Right lung (tissue), 10 donors: ENCODE results near the gene UNC45A. TPM values are rescaled to one million over a fixed set of nuclear protein-coding genes. Genes with fewer than 3 reads are reported as not detected.
"Not testable (repeated sequence)": the region's sequence is repeated elsewhere in the genome, so short reads cannot be mapped to it uniquely, and the experiment has no call there.

Experiments
- DNase-seq, 2 donors: peaks; one replicate each; pipeline ENCODE4 v3.0.0-alpha.2; 2013
- long read RNA-seq, 8 donors: transcript quantifications; one replicate each; lab custom pipeline, GENCODE V29; 2026
- polyA plus RNA-seq, 5 donors: library from polyadenylated mRNA; unstranded; fragments of 120-200 nt; gene quantifications; one replicate each; pipeline versions ENCODE4 v1.2.1 to v1.2.3, GENCODE V29; 2013; ENCODE audit warnings: inconsistent platforms in 1 of 5, low replicate concordance in 1 of 5; ENCODE audit not compliant: insufficient read length in 5 of 5, insufficient read depth in 1 of 5

The UNC45A gene, protein sequence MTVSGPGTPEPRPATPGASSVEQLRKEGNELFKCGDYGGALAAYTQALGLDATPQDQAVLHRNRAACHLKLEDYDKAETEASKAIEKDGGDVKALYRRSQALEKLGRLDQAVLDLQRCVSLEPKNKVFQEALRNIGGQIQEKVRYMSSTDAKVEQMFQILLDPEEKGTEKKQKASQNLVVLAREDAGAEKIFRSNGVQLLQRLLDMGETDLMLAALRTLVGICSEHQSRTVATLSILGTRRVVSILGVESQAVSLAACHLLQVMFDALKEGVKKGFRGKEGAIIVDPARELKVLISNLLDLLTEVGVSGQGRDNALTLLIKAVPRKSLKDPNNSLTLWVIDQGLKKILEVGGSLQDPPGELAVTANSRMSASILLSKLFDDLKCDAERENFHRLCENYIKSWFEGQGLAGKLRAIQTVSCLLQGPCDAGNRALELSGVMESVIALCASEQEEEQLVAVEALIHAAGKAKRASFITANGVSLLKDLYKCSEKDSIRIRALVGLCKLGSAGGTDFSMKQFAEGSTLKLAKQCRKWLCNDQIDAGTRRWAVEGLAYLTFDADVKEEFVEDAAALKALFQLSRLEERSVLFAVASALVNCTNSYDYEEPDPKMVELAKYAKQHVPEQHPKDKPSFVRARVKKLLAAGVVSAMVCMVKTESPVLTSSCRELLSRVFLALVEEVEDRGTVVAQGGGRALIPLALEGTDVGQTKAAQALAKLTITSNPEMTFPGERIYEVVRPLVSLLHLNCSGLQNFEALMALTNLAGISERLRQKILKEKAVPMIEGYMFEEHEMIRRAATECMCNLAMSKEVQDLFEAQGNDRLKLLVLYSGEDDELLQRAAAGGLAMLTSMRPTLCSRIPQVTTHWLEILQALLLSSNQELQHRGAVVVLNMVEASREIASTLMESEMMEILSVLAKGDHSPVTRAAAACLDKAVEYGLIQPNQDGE
- polyA plus RNA-seq: 10 to 100 TPM; 52.6 to 72.5 (median 68.3) TPM
- long read RNA-seq, donor 1, transcript UNC45A-202 (20 exons, 3,252 nt): major isoform, 5 of 39 reads
- long read RNA-seq, donor 1, partial matches to known transcripts: 34 of 39 reads
- long read RNA-seq, donor 1, other reads (novel, unspliced or antisense): 0 of 39 reads
- long read RNA-seq, donor 2, partial matches to known transcripts: 25 of 29 reads
- long read RNA-seq, donor 2, other reads (novel, unspliced or antisense): 0 of 29 reads
- long read RNA-seq, donor 3, transcript UNC45A-202 (20 exons, 3,252 nt): major isoform, 5 of 10 reads
- long read RNA-seq, donor 3, partial matches to known transcripts: 5 of 10 reads
- long read RNA-seq, donor 3, other reads (novel, unspliced or antisense): 0 of 10 reads
- long read RNA-seq, donor 4, partial matches to known transcripts: 20 of 23 reads
- long read RNA-seq, donor 4, other reads (novel, unspliced or antisense): 0 of 23 reads
- long read RNA-seq, donor 5, partial matches to known transcripts: 11 of 12 reads
- long read RNA-seq, donor 5, other reads (novel, unspliced or antisense): 0 of 12 reads
- long read RNA-seq, donor 6, transcript UNC45A-202 (20 exons, 3,252 nt): major isoform, 11 of 50 reads
- long read RNA-seq, donor 6, partial matches to known transcripts: 39 of 50 reads
- long read RNA-seq, donor 6, other reads (novel, unspliced or antisense): 0 of 50 reads
- long read RNA-seq, donor 7, partial matches to known transcripts: 31 of 32 reads
- long read RNA-seq, donor 7, other reads (novel, unspliced or antisense): 0 of 32 reads
- long read RNA-seq, donor 8, partial matches to known transcripts: 0 of 1 reads
- long read RNA-seq, donor 8, other reads (novel, unspliced or antisense): 0 of 1 reads

DNA sequence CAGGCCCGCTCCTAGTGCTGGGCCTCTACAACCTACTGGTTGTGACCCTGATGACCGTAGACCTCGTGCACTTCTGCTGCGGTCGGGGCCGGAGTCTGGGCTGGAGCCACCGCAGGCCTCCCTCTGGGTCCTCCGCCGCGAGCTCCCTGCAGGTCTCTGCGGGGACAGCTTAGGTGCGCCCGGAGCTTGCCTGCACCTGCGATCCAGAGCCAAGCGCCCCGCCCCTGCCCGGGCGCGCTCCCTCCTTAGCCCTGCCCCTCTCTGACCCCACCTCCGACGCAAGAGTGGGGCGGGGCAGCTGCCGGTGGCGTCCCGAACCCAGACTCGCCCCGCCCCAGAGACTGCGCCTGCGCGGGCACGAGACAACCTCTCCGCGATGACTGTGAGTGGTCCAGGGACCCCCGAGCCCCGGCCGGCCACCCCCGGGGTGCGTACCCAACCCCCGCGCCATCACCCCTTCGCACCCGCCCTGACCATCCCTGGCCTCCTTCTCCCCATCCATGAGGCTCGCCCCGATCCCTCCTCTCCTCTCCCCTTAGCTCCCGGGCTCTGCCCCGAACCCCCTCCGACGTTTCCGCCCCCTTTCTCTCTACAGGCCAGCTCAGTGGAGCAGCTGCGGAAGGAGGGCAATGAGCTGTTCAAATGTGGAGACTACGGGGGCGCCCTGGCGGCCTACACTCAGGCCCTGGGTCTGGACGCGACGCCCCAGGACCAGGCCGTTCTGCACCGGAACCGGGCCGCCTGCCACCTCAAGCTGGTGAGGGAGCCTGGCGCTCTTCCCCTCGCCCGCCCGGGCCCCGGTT is at the start of gene UNC45A:
Gene UNC45A, plus strand, starts transcription at position 337 of the 803 bp plus-strand sequence. Its CDS starts 40 bp downstream, at position 377.
- DNase-seq: peak; percentile 88 to 89

DNA sequence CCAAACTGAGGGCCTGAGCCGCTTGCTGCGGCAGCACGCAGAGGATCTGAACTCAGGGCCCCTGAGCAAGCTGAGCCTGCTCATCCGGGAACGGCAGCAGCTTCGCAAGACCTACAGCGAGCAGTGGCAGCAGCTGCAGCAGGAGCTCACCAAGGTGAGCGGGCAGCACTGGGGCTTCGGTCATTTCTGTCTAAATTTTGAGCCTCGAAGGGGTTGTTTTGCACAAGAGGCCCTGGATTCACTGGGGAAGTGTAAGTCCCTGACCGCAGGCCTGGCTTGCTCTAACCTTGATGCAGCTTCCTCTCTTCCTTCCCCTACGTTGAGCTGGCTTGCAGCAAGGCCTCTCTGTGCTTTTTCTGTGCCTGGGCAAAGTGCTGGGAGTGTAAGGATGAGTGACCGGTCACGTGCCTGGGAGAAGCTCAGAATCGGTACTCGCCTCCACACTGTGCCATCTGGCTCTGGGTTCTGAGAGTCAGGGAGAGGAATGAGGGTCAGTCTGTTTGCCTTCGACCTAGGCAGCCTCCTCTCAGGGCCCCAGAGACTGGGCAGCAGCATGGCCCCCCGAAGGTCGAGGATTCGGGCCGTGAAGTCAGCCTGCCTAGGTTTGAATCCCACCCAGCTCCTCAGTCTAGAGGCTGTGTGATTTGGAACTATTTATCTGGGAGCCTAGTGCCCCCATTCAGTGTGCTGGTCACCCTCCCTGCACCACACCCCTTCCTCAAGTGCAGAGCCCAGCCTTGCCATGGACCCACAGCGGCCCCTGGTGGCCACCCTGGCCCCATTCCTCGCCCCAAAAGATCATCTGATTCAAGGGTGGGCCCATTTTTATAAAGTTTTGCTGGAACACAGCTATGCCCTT is 49.4 kb upstream of the UNC45A start:
- peak in 1 of 2 donors; percentile 69 for DNase-seq

DNA sequence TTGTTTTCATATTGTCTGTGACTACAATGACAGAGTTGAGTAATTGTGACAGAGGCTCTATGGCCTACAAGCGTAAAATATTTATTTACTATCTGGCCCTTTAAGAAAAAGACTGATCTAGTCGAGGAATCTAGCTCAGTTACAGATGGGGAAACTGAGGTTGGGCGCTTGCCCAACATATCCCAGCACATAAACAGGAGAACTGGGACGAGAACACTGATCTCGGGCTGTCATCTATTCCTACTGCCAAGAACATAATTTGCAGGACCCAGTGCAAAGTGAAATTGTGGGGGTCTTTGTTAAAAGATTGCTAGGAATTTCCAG is 48.8 kb upstream of the UNC45A start:
- no peak for DNase-seq

DNA sequence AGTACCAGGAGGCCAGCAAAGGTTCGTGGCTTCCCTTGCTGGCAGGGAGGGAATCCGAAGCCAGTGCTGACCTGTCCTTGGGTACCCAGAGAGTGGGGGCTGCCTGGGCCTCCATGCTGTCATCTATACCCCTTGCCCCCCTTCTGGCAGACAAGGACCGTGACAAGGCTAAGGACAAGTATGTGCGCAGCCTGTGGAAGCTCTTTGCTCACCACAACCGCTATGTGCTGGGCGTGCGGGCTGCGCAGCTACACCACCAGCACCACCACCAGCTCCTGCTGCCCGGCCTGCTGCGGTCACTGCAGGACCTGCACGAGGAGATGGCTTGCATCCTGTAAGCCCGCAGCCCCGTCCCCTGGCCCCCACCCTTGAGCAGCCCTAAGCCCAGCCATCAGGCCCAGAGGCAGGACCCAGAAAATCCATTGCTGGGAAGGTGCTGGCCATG is 48.0 kb upstream of the UNC45A start:
- no peak for DNase-seq

DNA sequence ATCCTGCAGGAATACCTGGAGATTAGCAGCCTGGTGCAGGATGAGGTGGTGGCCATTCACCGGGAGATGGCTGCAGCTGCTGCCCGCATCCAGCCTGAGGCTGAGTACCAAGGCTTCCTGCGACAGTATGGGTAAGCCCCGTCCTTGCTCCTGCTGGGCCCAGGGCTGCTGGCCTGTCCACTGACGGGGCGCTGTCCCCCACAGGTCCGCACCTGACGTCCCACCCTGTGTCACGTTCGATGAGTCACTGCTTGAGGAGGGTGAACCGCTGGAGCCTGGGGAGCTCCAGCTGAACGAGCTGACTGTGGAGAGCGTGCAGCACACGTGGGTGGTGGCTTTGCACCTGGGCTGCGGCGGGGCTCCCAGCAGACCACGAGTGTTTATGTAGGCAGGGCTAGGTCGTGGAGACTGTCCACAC is 45.8 kb upstream of the UNC45A start:
- DNase-seq: no peak

DNA sequence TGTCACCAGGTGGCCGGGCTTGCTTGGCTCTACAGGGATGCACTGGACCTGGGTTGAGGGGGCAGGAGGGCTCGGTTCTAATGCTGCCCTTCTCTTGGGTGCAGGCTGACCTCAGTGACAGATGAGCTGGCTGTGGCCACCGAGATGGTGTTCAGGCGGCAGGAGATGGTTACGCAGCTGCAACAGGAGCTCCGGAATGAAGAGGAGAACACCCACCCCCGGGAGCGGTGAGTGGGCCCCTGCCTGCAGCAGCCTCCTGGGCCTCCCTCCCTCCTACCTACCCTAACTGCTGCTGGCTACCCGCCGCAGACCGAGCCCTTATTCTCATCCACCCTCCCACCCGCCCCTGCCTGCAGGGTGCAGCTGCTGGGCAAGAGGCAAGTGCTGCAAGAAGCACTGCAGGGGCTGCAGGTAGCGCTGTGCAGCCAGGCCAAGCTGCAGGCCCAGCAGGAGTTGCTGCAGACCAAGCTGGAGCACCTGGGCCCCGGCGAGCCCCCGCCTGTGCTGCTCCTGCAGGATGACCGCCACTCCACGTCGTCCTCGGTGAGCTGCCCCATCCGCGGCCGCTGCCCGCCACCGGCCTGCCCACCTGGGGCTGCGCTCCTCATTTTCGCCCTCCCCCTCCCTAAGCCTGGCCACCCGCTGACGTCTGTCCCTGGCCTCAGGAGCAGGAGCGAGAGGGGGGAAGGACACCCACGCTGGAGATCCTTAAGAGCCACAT is 45.2 kb upstream of the UNC45A start:
- DNase-seq: no peak

DNA sequence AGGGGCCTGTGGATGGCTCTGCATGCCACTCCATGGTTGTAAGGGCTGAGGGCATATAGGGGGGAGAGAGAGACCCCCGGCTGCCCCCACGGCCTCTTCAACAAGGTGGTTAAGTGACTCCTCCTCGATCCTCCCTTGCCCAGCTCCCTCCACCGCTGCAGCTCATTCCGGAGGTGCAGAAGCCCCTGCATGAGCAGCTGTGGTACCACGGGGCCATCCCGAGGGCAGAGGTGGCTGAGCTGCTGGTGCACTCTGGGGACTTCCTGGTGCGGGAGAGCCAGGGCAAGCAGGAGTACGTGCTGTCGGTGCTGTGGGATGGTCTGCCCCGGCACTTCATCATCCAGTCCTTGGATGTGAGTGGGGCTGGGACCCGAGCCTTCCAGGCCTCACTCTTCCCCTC is 44.2 kb upstream of the UNC45A start:
- DNase-seq: no peak

DNA sequence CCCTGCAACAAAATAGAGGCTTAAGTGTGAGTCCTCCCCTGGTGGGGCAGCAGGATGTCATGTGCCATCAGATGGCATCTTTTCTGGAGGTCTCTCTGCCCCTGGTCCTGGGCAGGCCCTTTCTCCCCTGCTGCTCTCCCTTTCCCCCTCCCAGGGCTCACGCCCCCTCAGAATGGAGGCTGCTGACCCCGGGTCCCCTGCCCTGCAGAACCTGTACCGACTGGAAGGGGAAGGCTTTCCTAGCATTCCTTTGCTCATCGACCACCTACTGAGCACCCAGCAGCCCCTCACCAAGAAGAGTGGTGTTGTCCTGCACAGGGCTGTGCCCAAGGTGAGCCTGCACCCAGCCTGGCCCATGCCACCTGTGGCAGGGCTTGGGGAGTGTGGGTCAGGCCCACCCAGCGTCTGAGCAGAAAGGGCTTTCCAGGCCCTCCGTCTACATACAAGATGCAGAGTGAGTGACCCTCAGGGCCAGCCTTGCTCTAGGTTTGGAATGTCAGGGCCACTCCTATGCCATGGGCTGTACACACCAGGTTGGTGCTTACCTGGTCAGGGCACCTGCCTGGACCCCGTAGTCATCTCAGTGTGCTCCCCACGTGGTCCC is 43.6 kb upstream of the UNC45A start:
- DNase-seq: no peak

DNA sequence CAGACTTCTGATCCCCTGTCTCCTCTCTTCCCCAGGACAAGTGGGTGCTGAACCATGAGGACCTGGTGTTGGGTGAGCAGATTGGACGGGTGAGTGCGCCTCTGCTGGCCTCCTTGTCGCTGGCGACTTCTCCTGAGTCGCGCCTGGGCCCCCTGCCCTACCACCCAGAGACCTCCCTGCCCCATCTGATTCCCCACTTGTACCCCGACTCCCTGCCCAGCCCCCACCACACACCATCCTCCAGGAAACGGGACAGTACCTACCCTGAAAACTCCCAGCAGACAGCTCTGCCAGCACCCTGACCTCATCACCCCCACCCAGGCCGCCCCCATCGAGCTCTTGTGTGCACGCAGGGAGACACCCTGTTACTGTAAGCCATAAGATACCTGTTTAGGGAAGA is 43.1 kb upstream of the UNC45A start:
- no peak for DNase-seq

DNA sequence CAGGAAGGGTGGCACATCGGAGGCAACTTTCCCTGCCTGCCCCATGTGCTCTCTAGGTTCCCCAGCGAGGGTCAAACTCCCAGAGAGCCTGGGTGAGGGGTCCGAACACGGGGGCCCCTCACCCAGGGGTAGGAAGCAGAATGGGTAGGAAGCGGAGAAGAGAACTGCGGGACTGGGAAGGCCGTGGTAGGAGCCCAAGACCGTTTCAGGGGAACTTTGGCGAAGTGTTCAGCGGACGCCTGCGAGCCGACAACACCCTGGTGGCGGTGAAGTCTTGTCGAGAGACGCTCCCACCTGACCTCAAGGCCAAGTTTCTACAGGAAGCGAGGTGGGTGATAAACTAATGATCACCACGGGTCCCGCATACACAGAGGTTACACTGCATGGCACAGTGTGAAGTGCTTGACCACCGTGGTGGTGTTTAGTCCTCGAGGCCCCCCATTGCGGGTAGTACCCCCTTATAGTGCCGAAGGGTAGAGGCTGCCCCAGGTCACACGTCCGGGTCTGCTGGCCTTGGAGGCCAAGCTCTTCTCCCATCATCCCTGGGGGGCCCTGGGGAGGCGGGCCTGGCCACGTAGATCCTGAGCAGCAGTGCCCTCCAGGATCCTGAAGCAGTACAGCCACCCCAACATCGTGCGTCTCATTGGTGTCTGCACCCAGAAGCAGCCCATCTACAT is 42.4 kb upstream of the UNC45A start:
- DNase-seq: no peak

DNA sequence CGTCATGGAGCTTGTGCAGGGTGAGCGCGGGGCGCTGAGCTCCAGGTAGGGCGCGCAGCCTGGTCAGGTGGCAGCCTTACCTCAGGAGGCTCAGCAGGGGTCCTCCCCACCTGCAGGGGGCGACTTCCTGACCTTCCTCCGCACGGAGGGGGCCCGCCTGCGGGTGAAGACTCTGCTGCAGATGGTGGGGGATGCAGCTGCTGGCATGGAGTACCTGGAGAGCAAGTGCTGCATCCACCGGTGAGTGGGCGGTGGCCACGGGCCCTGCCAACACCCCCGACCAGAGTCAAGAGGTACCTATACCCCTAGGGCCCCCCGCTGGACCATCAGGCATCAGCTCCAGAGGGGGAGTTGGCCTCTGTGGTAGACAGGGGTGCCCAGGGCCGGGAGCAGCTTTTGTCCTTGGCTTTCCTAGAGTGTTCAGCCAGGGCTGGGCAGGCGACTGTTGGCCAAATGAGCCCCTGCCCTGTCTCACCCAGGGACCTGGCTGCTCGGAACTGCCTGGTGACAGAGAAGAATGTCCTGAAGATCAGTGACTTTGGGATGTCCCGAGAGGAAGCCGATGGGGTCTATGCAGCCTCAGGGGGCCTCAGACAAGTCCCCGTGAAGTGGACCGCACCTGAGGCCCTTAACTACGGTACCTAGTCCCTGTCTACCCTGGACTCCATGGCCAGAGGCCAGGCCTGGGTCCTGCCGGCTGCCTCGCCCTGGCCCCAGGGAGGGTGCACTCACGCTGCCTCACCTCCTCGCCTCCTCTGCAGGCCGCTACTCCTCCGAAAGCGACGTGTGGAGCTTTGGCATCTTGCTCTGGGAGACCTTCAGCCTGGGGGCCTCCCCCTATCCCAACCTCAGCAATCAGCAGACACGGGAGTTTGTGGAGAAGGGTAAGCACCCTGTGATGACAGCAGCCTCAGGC is 41.7 kb upstream of the UNC45A start:
- DNase-seq: no peak

DNA sequence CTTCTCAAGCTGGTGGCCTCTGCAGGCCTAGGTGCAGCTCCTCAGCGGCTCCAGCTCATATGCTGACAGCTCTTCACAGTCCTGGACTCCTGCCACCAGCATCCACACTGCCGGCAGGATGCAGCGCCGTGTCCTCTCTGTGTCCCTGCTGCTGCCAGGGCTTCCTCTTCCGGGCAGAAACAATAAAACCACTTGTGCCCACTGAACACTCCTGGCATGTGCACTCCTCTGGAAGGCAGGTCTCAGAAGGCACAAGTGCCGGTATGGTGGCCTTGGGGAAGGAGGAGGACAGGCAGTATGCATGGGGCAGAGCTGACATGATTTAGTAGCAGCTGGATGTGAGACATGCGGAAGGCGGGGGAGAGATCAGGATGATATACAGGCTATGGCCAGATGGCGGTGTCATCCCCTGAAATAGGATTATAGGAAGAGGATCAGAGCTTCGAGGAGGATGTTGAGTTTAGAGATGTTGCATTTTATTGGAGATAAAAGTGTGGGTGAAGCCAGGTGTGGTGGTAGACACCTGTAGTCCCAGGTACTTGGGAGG is 39.4 kb upstream of the UNC45A start:
- no peak for DNase-seq

DNA sequence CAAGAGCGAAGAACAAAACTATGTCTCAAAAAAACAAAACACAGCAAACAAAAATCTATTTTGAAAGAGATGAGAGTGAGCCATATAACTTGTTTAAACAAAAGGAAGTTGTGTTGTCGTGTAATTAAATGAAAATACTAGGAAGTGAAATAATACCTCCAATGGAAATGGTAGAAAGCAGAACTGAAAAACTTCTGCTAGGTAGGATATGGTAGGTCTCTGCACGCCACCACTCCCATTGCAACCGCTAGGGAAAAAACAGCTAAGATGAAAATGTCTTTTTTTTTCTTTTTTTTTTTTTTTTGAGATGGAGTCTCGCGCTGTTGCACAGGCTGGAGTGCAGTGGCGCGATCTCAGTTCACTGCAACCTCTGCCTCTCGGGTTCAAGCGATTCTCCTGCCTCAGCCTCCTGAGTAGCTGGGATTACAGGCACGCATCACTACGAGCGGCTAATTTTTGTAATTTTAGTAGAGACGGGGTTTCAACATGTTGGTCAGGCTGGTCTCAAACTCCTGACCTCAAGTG is 37.9 kb upstream of the UNC45A start:
- DNase-seq: not testable (repeated sequence)

DNA sequence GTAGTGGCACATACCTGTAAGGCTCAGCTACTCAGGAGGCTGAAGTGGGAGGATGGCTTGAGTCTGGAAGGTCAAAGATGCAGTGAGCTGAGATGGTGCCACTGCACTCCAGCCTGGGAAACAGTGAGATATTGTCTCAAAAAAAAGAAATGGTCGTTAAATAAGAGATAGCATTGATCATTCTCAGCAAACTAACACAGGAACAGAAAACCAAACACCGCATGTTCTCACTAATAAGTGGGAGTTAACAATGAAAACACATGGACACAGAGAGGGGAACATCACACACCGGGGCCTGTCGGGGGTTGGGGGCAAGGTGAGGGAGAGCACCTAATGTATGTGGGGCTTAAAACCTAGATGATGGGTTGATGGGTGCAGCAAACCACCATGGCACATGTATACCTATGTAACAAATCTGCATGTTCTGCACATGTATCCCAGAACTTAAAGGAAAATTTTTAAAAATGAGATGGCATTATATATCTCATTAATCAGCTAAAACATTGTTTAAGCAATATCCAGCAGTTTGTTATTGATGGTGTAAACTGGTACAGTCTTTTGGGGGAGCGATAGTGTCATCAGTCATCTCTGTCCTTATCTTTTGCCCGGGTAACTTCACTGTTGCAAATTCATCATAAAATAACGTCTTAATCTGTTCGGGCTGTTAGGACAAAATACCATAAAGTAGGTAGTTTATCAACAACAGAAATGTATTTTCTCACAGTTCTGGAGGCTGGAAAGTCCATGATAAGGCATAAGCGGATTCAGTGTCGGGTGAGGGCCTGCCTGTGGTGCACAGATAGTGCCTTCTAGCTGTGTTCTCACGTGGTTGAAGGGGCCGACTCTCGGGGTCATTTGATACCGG is 33.7 kb upstream of the UNC45A start:
- DNase-seq: no peak
